Measurements from ENCODE around the gene AHR. TPM values are rescaled to one million over a fixed set of nuclear protein-coding genes. Genes with fewer than 3 reads are reported as not detected.

AHR gene
- polyA plus RNA-seq, 1 experiment: 5.9 TPM

- no peak for DNase-seq (ENCODE audit: low read depth)
- POLR2A ChIA-PET: interaction anchor here (0.7 kb wide), 1 partner anchor 75 kb away, joined by 4 read pairs; no protein-coding TSS in a partner anchor
- TF ChIP-seq CTCF (IDR thresholded peaks at IDR 0.05; ENCODE audit: insufficient read depth, low read depth, low read length): no peak
- no peaks in the 10 kb centered on the region for H3K27me3 ChIP-seq (ENCODE audit: control insufficient read depth, insufficient read depth, low read length)
- CTCF ChIA-PET: interaction anchor here (0.6 to 2.9 kb wide), 17 partner anchors 38 to 411 kb away, joined by 3 to 21 read pairs (median 3); no protein-coding TSS in a partner anchor
- H3K4me3 ChIP-seq (ENCODE audit: low read depth, low read length): no peak overlapping the region
- no peaks in the 10 kb centered on the region for H3K36me3 ChIP-seq (ENCODE audit: control insufficient read depth, insufficient read depth, low read length)
Observed at GRCh38 chr7:17302575-17303142, 4.2 kb downstream of the AHR start.

- no peaks in the 10 kb centered on the region for H3K27me3 ChIP-seq (ENCODE audit: control insufficient read depth, insufficient read depth, low read length)
- no peak for TF ChIP-seq CTCF (IDR thresholded peaks at IDR 0.05; ENCODE audit: insufficient read depth, low read depth, low read length)
- H3K4me3 ChIP-seq (ENCODE audit: low read depth, low read length): no peak overlapping the region
- ChIA-PET POLR2A (no interaction called here), CTCF (interaction anchor here (1.3 to 2.5 kb wide), 3 partner anchors 296 to 334 kb away, joined by 3 to 9 read pairs (median 5); no protein-coding TSS in a partner anchor)
- DNase-seq (ENCODE audit: low read depth): no peak
- H3K36me3 ChIP-seq (ENCODE audit: control insufficient read depth, insufficient read depth, low read length): no peaks in the 10 kb centered on the region
Observed at GRCh38 chr7:17304926-17305325, 6.5 kb downstream of the AHR start.

GRCh38 chr7:17305387-17306171 is 7.1 kb downstream of the AHR start:
- no peak for DNase-seq (ENCODE audit: low read depth)
- no peak overlapping the region for H3K4me3 ChIP-seq (ENCODE audit: low read depth, low read length)
- CTCF ChIA-PET: interaction anchor here (0.7 to 2.5 kb wide), 3 partner anchors 323 to 376 kb away, joined by 3 to 9 read pairs (median 3); no protein-coding TSS in a partner anchor
- TF ChIP-seq CTCF (IDR thresholded peaks at IDR 0.05; ENCODE audit: insufficient read depth, low read depth, low read length): no peak
- POLR2A ChIA-PET: interaction anchor here (0.6 kb wide), 1 partner anchor 302 kb away, joined by 3 read pairs; no protein-coding TSS in a partner anchor
- no peaks in the 10 kb centered on the region for H3K27me3 ChIP-seq (ENCODE audit: control insufficient read depth, insufficient read depth, low read length)
- no peaks in the 10 kb centered on the region for H3K36me3 ChIP-seq (ENCODE audit: control insufficient read depth, insufficient read depth, low read length)

- Histone ChIP-seq H3K27me3 (ENCODE audit: control insufficient read depth, insufficient read depth, low read length) (no peaks in the 10 kb centered on the region), H3K36me3 (ENCODE audit: control insufficient read depth, insufficient read depth, low read length) (peaks cover 4% of the 10 kb centered on the region), H3K4me3 (ENCODE audit: low read depth, low read length) (no peak overlapping the region)
- no peak for DNase-seq (ENCODE audit: low read depth)
- ChIA-PET CTCF (interaction anchor here (1.1 to 1.3 kb wide), 2 partner anchors 11 to 341 kb away, joined by 4 read pairs; no protein-coding TSS in a partner anchor), POLR2A (no interaction called here)
- TF ChIP-seq CTCF (IDR thresholded peaks at IDR 0.05; ENCODE audit: insufficient read depth, low read depth, low read length): no peak
Observed at GRCh38 chr7:17307000-17307399, 8.5 kb downstream of the AHR start.

- Histone ChIP-seq H3K36me3 (ENCODE audit: control insufficient read depth, insufficient read depth, low read length) (peaks cover 4% of the 10 kb centered on the region), H3K27me3 (ENCODE audit: control insufficient read depth, insufficient read depth, low read length) (no peaks in the 10 kb centered on the region), H3K4me3 (ENCODE audit: low read depth, low read length) (no peak overlapping the region)
- no peak for TF ChIP-seq CTCF (IDR thresholded peaks at IDR 0.05; ENCODE audit: insufficient read depth, low read depth, low read length)
- CTCF ChIA-PET: interaction anchor here (1.1 to 1.3 kb wide), 2 partner anchors 10 to 340 kb away, joined by 4 read pairs; no protein-coding TSS in a partner anchor
- no peak for DNase-seq (ENCODE audit: low read depth)
- POLR2A ChIA-PET: no interaction called here
Observed at GRCh38 chr7:17307558-17307957, 9.1 kb downstream of the AHR start.
